Kidney capillary endothelial cell (primary cell): Measurements from ENCODE around the gene ZP3.
"Not testable (repeated sequence)": the region's sequence is repeated elsewhere in the genome, so short reads cannot be mapped to it uniquely, and the experiment has no call there.

Experiments
- DNase-seq: peaks from one replicate; pipeline ENCODE4 v3.0.0-alpha.2; 2018; ENCODE audit warnings: low spot score

The ZP3 gene

DNA sequence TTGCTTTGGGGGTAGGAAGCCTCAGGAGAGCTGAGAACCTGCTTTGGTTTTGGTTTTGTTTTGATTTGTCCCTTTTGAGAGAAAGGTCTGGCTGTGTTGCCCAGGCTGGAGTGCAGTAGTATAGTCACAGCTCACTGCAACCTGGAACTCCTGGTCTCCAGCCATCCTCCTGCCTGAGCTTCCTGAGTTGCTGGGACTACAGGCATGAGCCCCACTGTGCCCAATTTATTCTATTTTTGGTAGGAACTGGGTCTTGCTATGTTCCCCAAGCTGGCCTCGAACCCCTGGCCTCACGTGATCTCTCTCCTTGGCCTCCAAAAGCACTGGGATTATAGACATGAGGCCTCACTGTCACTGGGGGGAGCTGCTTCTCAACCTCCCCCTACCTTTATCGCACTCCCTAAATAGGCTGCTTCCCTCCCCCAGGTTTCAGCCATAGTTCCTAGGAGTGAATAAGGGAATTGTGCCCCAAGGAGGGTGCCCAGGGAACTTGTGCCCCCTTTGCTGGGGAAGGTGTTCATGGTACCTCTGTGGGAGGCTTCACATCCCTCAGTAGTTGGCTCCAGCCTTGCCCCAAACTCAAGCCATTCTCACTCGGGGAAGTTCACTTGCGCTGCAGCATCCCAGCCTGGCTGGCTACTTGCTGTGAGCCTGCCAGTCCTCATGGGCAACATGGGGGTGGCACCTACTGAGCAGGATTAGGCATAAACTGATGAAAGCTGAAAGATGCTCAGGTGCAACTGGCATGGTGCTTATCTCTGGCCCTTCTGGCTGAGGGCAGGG lies 18.1 kb downstream of the ZP3 start:
- DNase-seq = not testable (repeated sequence)

DNA sequence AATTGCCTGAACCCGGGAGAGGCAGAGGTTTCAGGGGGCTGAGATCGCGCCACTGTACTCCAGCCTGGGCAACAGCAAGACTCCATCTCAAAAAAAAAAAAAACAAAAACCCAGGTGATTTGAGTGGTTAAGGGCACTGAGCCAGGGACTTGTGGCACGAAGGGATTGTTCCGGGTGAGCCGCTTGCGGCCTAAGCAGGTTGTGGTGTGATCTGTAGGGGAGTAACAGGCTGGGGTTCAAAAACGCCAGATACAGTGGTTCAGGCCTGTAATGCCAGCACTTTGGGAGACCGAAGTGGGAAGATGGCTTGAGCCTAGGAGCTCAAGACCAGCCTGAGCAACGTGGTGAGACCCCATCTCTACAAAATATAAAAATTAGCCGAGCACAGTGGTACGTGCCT lies 19.1 kb downstream of the ZP3 start:
- DNase-seq = not testable (repeated sequence)

DNA sequence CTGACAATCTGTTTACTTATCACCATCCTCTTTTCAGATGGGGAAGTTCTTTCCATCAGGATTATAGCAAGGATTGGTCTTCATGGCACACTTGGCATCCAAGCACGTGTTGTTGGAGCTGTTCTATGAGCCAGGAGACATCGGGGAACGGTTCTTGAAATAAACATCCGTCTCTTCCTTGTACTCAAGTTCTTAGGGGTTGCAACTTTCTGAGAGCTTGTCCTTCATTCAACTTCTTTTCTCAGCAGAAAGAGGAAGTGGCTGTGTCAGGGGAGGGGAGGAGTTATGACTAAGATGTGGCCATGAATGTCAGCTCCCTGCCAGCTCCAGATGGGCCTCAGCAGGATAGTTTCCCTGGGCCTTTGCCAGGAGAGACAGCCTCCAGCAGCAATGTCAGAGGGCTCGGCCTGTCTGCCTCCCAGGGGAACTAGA lies 20.8 kb downstream of the ZP3 start:
- peak; percentile 21 for DNase-seq

DNA sequence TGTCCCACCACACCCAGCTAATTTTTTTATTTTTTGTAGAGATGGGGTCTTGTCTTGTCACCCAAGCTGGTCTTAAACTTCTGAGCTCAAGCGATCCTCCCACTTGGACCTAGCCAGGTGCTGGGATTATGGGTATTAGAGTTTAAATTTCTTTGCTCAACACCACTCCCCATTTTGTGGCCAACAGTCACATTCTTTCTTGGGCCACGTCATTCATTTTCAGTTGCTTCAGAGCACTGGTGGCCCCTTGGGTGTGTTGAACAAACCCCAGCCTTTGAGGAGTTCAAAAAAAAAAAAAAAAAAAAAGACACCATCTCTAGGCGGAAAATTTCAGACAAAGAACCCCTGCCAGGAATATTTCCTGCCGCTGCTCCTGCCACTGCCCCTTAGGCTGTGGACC lies 32.3 kb downstream of the ZP3 start:
- DNase-seq = not testable (repeated sequence)

DNA sequence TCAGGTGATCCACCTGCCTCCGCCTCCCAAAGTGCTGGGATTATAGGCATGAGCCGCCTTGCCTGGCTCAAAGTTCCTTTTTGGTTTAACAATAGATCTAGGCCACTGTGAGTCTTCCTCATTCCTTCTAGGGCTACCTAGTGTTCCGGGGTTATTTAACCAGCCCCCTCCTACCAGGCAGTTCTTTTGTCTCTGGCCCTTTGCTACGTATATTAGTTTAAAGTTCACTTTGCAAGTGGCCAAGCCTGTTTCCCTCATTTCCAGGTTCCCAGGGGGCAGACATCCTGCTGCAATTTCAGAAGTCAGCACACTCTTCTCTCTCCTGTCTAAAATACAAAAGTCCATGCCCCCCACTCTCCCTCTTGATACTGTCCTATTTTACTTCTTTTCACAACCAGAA lies 33.8 kb downstream of the ZP3 start:
- not testable (repeated sequence) for DNase-seq

DNA sequence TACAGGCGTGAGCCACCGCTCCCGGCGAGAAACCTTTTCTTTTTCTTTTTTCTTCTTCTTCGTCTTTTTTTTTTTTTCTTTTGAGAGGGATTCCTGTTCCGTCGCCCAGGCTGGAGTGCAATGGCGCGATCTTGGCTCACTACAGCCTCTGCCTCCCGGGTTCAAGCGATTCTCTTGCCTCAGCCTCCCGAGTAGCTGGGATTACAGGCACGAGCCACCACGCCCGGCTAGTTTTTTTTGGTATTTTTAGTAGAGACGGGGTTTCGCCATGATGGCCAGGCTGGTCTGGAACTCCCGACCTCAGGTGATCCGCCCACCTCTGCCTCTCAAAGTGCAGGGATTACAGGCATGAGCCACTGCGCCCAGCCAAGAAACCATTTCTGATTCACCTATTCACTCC lies 36.0 kb downstream of the ZP3 start:
- not testable (repeated sequence) for DNase-seq

DNA sequence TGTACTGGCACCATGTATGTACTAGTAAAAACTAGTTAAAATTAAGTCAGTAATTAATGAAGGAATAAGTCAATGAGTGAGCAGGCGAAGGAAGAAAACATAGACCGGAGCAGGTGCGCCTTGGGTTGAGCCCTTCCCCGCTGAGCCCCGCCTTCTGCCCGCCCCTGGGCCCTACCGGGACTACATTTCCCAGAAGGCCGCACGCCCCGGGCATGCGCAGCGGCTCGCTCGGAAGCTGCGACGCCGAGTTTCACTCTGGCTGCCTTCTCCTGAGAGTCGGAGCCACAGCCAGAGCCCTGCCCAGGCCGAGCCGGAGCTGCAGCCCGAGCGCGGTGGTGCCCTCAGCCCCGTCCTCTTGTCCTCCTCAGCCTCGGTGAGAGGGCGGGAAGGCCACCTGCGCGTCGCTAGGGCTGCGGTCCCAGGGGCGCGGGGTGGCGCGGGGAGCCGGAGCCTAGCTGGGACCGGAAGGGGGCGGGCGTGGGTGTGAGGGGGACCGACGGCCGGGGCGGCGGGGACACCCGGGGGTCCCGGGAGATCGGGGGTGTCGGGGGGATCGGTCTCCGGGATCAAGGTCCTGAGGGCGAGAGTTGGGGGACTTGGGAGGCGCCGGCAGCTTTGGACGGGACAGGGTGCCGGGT lies 36.8 kb downstream of the ZP3 start, which contains the start of gene DTX2:
DTX2 (plus strand) TSS at position 246 of the 638 bp plus-strand sequence. CDS start 18,801 bp downstream, outside the sequence.
- not testable (repeated sequence) for DNase-seq

DNA sequence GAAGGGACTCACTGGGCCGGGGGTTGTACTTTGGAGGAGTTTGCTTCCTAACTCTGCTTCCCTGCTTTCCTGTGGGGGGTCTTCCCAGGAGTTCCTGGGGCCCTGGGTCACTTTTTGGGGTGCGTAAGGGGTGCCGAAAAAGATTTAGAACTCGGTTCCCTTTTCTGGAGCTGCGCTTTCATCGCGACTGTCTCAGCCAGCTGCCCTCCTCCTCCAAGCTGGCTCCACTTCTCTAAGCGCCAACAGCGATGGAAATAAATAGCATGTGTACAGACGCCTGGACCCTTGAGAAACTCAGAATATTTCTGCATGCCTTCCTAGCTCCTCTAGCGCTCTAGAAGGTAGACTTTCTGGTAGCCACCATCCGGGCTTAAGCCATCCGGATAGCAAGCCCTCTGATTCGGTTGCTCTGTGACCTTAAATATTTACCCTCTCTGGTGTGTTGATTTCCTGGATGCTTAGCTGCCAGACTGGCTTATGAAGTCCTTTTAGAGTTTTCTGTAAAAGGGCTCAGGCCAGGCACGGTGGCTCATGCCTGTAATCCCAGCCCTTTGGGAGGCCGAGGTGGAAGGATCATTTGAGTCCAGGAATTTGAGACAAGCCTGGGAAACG lies 37.6 kb downstream of the ZP3 start:
- DNase-seq = not testable (repeated sequence)

DNA sequence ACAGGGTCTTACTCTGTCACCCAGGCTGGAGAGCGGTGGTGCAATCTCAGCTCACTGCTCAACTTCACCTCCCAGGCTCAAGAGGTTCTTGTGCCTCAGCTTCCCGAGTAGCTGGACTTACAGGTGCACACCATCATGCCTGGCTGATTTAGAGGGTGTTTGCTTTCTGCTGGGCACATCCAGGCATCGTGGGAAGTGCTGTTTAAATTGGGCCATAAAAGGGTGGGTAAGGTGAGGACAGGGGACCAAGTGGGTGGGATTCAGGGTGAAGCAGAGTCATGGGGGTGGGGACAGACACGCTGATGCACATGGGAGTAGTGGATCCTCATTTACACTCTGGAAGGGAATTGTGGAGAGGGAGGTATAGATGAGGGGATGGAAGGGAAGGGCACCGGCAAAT lies 40.2 kb downstream of the ZP3 start:
- DNase-seq = not testable (repeated sequence)

DNA sequence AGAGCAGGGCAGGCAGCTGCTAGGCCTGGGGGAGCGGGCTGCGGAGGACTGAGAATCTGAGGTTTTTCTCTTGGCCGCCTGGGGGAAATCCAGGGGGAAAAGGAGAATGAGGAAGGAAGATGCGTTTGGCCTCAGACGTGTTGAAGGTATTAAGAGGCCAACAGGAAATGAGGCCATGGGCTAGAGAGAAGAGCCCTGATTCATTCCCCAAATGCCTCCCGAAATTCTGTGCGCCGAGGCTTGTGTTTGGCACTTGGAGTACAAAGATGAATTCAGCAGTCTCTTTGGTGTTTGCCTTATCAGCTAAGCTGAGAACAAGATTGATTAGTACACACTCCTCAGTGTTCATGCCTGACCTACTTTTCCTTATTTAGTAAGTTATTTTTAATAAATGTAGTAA lies 41.2 kb downstream of the ZP3 start:
- DNase-seq = not testable (repeated sequence)

DNA sequence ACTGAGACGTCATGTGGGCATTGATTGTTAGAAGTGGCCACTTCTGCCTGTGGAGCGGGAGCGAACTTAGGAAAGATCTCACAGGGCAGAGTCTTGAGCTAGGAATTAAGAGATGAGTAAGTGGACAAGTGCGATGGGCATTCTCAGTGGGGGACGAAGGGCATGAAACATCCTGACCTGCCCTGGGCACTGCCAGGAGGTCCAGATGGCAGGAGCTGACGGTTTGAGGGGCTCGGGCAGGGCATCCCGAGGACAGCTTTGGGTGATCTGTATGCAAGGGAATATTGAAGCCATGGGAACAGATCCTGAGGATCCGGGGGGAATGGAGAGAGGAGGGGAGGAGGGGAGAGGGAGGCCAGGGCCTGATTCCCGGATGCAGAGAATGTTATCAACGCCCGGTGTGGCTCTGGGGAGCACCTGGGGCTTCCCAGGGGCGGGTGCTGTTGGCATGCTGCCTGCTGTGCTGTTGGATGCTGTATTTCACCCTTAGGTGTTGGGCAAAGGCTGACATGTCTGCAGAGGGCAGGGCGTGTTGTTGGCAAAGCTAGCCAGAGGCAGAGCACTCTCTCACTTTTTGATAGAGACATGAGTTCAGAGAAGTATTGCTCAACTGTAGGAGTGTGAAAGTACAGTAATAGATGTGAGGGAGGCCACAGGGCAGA lies 43.1 kb downstream of the ZP3 start:
- not testable (repeated sequence) for DNase-seq

DNA sequence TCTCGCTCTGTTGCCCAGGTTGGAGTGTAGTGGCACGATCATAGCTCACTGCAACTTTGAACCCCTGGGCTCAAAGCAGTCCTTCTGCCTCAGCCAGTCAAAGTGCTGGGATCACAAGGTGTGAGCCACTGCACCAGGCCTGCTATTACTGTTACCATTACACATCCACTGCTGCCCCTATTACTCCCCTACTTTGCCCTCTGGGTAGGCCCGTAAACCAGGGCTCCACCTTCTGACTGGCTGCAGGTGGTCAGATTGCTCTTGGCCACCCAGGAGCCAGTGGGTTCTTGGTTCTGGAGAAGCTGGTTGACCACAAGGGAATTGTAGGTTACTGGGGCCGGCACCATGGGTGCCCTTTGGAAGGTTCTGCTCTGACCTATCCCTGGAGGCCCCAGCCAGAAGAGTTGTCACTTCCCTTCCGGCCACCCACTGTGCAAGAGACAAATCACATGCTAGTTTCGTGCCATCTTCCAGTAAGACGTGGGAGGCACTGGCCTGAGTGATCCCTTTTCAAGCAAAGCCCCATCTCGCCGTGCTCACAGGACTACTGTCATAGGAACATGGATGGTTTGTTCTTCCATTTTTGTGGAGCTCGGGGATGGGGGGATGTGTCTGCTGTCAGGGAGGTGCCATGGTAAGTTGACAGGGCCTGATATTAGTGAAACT lies 46.9 kb downstream of the ZP3 start:
- not testable (repeated sequence) for DNase-seq

DNA sequence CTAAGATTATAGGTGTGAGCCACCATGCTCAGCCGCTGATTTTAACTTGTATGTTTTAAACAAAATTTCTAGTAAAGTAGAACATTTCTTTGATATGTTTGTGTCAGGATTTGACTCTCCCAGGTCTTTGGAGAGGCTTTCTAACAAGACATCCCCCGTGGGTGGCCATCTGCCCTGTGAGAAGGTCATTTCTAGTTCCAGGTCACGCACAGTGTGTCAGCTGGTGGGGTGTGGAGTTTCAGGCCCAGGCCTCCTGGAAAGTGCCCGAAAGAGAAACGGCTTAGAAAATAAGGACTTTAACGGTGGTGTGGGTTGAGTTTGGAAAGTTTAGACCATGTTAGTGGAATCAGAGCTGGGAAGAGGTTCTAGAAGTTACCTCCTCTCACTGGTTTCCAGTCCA lies 48.3 kb downstream of the ZP3 start:
- not testable (repeated sequence) for DNase-seq

DNA sequence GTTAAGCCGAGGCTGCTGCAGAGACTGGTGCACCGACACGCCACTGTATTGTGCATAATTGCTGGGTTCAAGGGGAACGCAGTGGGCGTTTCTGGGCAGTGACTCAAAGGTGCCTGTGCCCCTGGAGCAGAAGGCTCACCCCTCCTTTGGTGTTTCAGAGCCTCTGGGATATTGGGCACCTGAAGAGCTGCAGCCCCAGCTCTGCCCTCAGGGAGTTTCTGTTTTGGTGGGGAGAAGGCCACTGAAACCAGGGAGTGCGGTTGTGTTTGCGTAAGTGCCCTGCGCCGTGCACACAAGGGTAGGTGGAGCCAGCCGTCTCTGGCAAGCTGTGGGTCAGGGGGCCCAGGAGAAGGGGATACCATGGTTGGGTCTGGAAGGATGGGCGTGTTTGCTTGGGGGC lies 51.5 kb downstream of the ZP3 start:
- not testable (repeated sequence) for DNase-seq

DNA sequence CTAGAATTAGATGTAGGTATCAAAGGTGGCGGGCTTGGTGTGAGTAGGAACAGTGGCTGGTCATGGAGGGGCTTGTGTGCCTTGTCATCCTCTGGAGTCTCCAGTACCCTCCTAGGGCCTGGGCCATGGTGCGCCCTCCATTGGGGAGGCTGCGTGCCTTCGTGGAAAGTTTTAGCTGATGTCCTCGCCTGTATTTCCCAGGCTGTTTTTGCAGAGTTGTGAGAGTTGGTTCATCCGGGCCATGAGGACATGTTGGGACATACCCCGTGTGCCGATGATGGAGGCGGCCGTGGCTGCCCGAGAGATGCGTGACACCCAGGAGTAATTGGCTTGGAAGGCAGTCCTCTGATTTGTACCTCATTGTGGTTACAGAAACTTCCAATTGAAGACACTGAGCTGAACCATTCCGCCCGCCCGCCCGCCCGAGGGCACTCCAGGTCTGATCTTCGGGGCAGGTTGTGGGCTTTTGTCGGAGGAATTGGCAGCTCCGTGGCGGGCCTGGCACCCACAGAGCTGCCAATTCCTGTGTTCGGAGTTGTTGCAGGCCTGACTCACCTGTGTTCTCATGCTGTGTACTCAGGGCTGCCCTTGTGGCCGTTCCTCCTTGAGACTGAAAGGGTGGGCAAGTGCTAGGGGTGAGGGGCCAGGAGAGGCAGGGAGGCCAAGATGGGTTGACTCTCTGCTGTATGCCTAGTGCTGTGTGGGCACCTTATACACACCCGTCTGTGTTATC lies 52.2 kb downstream of the ZP3 start:
- not testable (repeated sequence) for DNase-seq

DNA sequence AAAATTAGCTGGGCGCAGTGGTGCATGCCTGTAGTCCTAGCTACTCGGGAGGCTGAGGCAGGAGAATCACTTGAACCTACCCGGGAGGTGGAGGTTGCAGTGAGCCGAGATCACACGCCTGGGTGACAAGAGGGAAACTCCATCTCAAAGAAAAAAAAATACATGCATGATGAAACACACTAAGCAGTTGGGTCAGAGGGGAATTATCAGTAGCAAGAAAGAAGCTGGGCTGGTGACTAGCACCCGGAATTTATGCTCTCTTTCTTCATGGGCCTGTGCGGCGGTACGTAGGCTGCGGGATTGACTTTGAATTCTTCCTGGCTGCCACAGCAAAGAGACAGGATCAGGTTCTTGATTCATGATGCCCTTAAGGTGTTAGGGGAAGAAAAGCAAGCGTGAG lies 54.9 kb downstream of the ZP3 start:
- not testable (repeated sequence) for DNase-seq

DNA sequence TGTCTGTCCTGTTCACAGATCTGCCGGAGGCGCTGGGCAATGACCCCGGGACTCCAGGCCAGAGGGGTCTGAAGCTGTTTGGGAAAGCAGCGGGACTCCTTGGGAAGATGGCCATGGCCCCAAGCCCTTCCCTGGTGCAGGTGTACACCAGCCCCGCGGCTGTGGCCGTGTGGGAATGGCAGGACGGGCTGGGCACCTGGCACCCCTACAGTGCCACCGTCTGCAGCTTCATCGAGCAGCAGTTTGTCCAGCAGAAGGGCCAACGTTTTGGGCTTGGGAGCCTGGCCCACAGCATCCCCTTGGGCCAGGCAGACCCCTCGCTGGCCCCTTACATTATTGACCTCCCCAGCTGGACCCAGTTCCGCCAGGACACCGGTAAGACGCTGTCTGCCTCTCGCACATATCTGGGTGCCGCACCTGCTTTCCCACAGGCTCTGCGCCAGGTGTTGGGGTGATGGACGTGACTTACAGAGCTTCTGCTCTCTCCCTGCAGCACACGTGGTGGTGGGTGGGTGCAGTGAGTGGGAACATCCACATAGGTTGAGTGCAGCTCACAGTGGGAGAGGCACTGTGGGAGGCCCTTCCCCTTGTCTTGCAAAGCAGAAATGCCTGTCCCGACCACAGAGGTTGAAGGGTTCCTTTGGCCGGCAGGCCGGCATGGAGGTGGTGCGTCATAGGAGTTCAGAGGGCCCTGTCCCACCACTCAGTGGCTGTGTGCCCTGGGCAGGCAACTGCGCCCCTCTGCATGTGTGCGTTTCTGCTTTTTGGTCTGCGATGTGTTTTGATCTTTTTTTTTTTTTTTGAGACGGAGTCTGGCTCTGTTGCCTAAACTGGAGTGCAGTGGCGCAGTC lies 55.9 kb downstream of the ZP3 start:
- not testable (repeated sequence) for DNase-seq

DNA sequence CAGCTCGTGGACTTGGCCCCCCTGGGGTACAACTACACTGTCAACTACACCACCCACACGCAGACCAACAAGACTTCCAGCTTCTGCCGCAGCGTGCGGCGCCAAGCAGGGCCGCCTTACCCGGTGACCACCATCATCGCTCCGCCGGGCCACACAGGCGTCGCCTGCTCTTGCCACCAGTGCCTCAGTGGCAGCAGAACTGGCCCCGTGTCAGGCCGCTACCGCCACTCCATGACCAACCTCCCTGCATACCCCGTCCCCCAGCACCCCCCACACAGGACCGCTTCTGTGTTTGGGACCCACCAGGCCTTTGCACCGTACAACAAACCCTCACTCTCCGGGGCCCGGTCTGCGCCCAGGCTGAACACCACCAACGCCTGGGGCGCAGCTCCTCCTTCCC lies 57.9 kb downstream of the ZP3 start:
- DNase-seq = not testable (repeated sequence)

DNA sequence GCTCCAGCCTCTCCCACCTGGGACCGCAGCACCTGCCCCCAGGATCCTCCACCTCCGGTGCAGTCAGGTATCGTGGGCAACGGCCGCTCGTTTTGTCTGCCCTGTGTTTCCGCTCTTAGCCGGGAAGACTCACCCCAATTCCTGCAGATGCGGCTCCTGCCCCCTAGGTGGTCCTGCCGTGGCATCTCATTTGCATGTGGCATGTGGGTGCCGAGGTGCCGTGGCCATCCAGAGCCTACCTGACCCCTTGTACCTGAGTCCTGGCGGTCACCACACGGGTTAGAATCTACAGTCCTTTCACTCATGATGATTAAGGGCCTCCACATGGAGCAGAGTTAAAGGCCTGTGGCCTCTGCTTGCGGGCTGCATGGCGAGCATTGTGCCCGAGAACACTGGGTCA lies 58.3 kb downstream of the ZP3 start:
- not testable (repeated sequence) for DNase-seq

DNA sequence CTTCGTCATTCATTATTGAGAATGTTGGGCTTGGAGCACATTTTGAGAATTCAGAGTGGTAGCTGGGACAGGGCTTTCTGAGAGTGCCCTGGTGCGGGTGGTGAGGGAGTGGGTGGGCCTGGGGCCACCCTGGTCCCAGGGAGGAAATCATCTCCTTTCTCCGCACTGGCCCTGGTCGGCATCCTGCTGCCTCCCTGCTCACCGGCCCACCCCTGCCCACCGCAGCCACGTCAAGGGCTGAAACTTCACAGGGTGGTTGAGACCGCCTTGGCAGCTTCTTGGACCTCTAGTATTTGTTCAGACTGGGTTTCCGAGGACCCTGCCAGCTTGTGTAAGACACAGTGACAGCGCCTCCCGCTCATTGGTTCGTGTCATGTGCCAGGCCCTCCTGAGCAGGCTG lies 59.7 kb downstream of the ZP3 start:
- not testable (repeated sequence) for DNase-seq
